K562 (cell line): Measurements from ENCODE around the gene LZTR1. TPM values are rescaled to one million over a fixed set of nuclear protein-coding genes. Genes with fewer than 3 reads are reported as not detected.

Source experiments
- ATF7 ChIP-seq: fragments of 450-650 bp; IDR thresholded peaks from 2 replicates; pipeline ENCODE4 v1.7.1; 2014; ENCODE audit warnings: mild to moderate bottlenecking, moderate library complexity
- BRF1 ChIP-seq: IDR thresholded peaks from 3 replicates; pipeline ENCODE4 v1.6.1; 2011; ENCODE audit warnings: borderline replicate concordance, mild to moderate bottlenecking; ENCODE audit not compliant: insufficient read length; ENCODE audit errors: extremely low read depth
- CHD4 ChIP-seq: fragments of 200-600 bp; sonication (generic); IDR thresholded peaks from 3 replicates; pipeline ENCODE4 v1.6.1; 2012; ENCODE audit warnings: low read depth, mild to moderate bottlenecking, mixed read lengths, low read length, inconsistent platforms; ENCODE audit not compliant: insufficient read depth, insufficient replicate concordance, poor library complexity, severe bottlenecking
- FOXA1 ChIP-seq: fragments of 450-650 bp; IDR thresholded peaks from 2 replicates; pipeline ENCODE4 v1.6.1; 2016; ENCODE audit warnings: mild to moderate bottlenecking, borderline replicate concordance
- HSF4 ChIP-seq: fragments of 250-450 bp; sonication (Bioruptor Pico); IDR thresholded peaks from 2 replicates; pipeline ENCODE4 v2.1.2; 2022; ENCODE audit warnings: mild to moderate bottlenecking, moderate library complexity, borderline replicate concordance
- KLF13 ChIP-seq: fragments of 450-650 bp; IDR thresholded peaks from 2 replicates; pipeline ENCODE4 v1.6.1; 2016; ENCODE audit warnings: missing genetic modification characterization, low read depth, mild to moderate bottlenecking, missing compliant biosample characterization, moderate library complexity, borderline replicate concordance
- NFIC ChIP-seq: fragments of 450-650 bp; IDR thresholded peaks from 2 replicates; pipeline ENCODE4 v1.6.1; 2017; ENCODE audit warnings: mild to moderate bottlenecking, inconsistent platforms
- PTTG1 ChIP-seq: fragments of 450-650 bp; IDR thresholded peaks from 2 replicates; pipeline ENCODE4 v1.6.1; 2016; ENCODE audit warnings: low read depth, mild to moderate bottlenecking, missing genetic modification characterization, missing compliant biosample characterization
- SIN3A ChIP-seq, 2 experiments: fragments of 150-350 bp in 1 of 2; IDR thresholded peaks; 2 replicates each; pipeline ENCODE4 v1.6.1; 2011 to 2016; ENCODE audit warnings: borderline replicate concordance in 2 of 2, low read depth in 2 of 2, low read length in 2 of 2, mild to moderate bottlenecking in 2 of 2, moderate library complexity in 2 of 2; ENCODE audit not compliant: control insufficient read depth in 1 of 2
- TBP ChIP-seq: optimal IDR thresholded peaks from 2 replicates; pipeline ENCODE3; 2011; ENCODE audit warnings: low read depth, low read length, improper control_type of control experiment
- TCFL5 ChIP-seq: fragments of 250-450 bp; sonication (Bioruptor Pico); conservative IDR thresholded peaks from 2 replicates; pipeline ENCODE4 v1.6.1; 2021; ENCODE audit warnings: mild to moderate bottlenecking, moderate library complexity, matching md5 sums
- TEAD2 ChIP-seq: fragments of 450-650 bp; IDR thresholded peaks from 2 replicates; pipeline ENCODE4 v1.6.1; 2016; ENCODE audit warnings: missing genetic modification characterization, control low read depth, missing compliant biosample characterization
- XRCC5 ChIP-seq: fragments of 200-400 bp; formaldehyde crosslinking; IDR thresholded peaks from 2 replicates; pipeline ENCODE4 v1.6.1; 2017; ENCODE audit warnings: low read depth, mild to moderate bottlenecking, low read length
- ZNF174 ChIP-seq: fragments of 250-450 bp; sonication (Bioruptor Pico); IDR thresholded peaks from 2 replicates; pipeline ENCODE4 v1.4.0; 2020; ENCODE audit warnings: mild to moderate bottlenecking
- ZSCAN29 ChIP-seq: fragments of 450-650 bp; IDR thresholded peaks from 2 replicates; pipeline ENCODE4 v1.6.1; 2017
- polyA plus RNA-seq, 8 experiments: library from polyadenylated mRNA; depleted of rRNA in 4 of 8; stranded (reverse) in 5 of 8; unstranded in 3 of 8; fragments of >200 nt; fragmentation: Nextera tagmentation in 2 of 8; fragmentation: Illumina TruSeq in 1 of 8; extraction: Ambion mirVana in 2 of 8; extraction: Trizol in 1 of 8; gene quantifications; 2 replicates each; pipeline versions ENCODE4 v1.2.1 to v1.2.3, GENCODE V29; 2011 to 2014; ENCODE audit warnings: inconsistent platforms in 1 of 8, missing spikeins in 1 of 8
- total RNA-seq, 7 experiments: library from RNA; depleted of rRNA in 6 of 7; stranded (reverse); fragments of >200 nt in 6 of 7; fragmentation: Illumina TruSeq in 2 of 7; extraction: Trizol in 2 of 7; gene quantifications; 2 replicates each; pipeline versions ENCODE4 v1.2.1 to v1.2.3, GENCODE V29; 2011 to 2021; ENCODE audit warnings: low replicate concordance in 1 of 7
- TF ChIP-seq, protein P1 (sequence below): fragments of 450-650 bp; IDR thresholded peaks from 2 replicates; pipeline ENCODE4 v1.7.1; 2018; ENCODE audit warnings: mild to moderate bottlenecking, low read depth; ENCODE audit not compliant: partially characterized antibody
- TF ChIP-seq, protein P2 (sequence below): sonication (generic); formaldehyde crosslinking; IDR thresholded peaks from 2 replicates; pipeline ENCODE4 v1.8.1; 2023; ENCODE audit warnings: mild to moderate bottlenecking, missing genetic modification reagents
- TF ChIP-seq, protein P3 (sequence below), 2 experiments: fragments of 250-450 bp in 1 of 2; fragments of 450-650 bp in 1 of 2; sonication (Bioruptor Pico) in 1 of 2; IDR thresholded peaks; 2 replicates each; pipeline versions ENCODE4 v1.6.1 to v1.8.0; 2016 to 2021; ENCODE audit warnings: mild to moderate bottlenecking in 2 of 2, moderate library complexity in 2 of 2, missing compliant biosample characterization in 1 of 2, missing genetic modification characterization in 1 of 2
- TF ChIP-seq, protein P4 (sequence below): fragments of 250-450 bp; sonication (Bioruptor Pico); IDR thresholded peaks from 2 replicates; pipeline ENCODE4 v1.4.0; 2020

The LZTR1 gene
- total and polyA plus RNA-seq, 9 of the 15 experiments (the other 6 are each of a cell fraction or from before 2014, with no cell fraction given), result 2.2 to 135 (median 63.0) TPM

DNA sequence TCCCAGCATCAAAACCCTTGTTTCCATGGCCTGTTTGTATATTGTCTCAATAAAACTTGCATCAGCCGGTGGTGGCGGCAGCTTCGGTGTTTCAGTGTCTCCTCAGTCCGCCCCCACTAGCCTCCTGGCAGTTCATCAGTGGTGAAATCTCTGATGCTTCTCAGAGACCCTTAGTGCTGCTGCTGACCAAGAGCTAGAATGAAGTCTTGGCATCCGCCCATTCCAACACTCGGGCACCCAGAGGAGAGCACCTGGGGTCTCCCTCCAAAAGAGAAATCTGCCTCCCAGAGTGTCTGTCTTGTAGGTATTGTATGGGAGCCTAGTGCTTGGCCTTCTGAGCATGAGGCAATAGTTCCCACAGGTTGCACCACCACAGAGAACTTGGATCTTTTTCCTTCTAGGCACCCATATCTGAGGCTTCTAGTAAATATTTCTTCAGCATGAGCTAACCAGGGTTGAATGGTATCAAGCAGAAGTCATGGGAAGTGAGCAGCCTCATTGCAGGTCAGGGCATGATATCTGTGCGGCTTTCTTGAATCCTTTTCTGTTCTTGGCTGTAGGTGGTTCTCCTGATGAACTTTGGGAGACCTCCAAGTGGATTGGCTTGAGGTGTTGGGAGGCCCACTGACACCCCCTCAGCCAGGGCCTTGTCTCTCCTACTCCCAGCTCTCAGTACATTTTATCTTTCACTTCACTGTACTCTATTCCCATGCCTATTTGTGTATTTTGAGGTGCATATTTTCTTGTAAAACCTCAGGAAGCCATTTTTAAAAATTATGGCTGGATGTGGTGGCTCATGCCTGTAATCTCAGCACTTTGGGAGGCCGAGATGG, 28.2 kb upstream of the LZTR1 start (continued):
- TF ChIP-seq SIN3A (IDR thresholded peaks at IDR 0.05; ENCODE audit: borderline replicate concordance in 2 of 2, control insufficient read depth in 1 of 2, low read depth in 2 of 2, low read length in 2 of 2), result no peak
- TF ChIP-seq ATF7, result peak; percentile 93
- TF ChIP-seq, protein P1, sequence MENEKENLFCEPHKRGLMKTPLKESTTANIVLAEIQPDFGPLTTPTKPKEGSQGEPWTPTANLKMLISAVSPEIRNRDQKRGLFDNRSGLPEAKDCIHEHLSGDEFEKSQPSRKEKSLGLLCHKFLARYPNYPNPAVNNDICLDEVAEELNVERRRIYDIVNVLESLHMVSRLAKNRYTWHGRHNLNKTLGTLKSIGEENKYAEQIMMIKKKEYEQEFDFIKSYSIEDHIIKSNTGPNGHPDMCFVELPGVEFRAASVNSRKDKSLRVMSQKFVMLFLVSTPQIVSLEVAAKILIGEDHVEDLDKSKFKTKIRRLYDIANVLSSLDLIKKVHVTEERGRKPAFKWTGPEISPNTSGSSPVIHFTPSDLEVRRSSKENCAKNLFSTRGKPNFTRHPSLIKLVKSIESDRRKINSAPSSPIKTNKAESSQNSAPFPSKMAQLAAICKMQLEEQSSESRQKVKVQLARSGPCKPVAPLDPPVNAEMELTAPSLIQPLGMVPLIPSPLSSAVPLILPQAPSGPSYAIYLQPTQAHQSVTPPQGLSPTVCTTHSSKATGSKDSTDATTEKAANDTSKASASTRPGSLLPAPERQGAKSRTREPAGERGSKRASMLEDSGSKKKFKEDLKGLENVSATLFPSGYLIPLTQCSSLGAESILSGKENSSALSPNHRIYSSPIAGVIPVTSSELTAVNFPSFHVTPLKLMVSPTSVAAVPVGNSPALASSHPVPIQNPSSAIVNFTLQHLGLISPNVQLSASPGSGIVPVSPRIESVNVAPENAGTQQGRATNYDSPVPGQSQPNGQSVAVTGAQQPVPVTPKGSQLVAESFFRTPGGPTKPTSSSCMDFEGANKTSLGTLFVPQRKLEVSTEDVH, result peak; percentile 78
- no peak for TF ChIP-seq KLF13 (tag)
- no peak for TF ChIP-seq BRF1
- no peak for TF ChIP-seq TBP
- no peak for TF ChIP-seq ZSCAN29
- no peak for TF ChIP-seq HSF4 (CRISPR knock-in tag)
- TF ChIP-seq, protein P2, sequence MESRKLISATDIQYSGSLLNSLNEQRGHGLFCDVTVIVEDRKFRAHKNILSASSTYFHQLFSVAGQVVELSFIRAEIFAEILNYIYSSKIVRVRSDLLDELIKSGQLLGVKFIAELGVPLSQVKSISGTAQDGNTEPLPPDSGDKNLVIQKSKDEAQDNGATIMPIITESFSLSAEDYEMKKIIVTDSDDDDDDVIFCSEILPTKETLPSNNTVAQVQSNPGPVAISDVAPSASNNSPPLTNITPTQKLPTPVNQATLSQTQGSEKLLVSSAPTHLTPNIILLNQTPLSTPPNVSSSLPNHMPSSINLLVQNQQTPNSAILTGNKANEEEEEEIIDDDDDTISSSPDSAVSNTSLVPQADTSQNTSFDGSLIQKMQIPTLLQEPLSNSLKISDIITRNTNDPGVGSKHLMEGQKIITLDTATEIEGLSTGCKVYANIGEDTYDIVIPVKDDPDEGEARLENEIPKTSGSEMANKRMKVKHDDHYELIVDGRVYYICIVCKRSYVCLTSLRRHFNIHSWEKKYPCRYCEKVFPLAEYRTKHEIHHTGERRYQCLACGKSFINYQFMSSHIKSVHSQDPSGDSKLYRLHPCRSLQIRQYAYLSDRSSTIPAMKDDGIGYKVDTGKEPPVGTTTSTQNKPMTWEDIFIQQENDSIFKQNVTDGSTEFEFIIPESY (CRISPR knock-in tag), result peak; percentile 98
- TF ChIP-seq ZNF174, result no peak
- no peak for TF ChIP-seq FOXA1
- TF ChIP-seq, protein P3, sequence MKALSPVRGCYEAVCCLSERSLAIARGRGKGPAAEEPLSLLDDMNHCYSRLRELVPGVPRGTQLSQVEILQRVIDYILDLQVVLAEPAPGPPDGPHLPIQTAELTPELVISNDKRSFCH (CRISPR knock-in tag; IDR thresholded peaks at IDR 0.05), result peak; percentile 64; the same call in 1 of the 2 replicates
- TF ChIP-seq, protein P3 (tag; IDR thresholded peaks at IDR 0.05), result no peak; the same call in 1 of the 2 replicates
- no peak for TF ChIP-seq TCFL5
- no peak for TF ChIP-seq CHD4
- no peak for TF ChIP-seq TEAD2 (tag)
- no peak for TF ChIP-seq XRCC5
- TF ChIP-seq NFIC, result peak; percentile 3; the same call in 1 of the 2 replicates
- TF ChIP-seq, protein P4, sequence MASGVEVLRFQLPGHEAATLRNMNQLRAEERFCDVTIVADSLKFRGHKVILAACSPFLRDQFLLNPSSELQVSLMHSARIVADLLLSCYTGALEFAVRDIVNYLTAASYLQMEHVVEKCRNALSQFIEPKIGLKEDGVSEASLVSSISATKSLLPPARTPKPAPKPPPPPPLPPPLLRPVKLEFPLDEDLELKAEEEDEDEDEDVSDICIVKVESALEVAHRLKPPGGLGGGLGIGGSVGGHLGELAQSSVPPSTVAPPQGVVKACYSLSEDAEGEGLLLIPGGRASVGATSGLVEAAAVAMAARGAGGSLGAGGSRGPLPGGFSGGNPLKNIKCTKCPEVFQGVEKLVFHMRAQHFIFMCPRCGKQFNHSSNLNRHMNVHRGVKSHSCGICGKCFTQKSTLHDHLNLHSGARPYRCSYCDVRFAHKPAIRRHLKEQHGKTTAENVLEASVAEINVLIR, result no peak
- TF ChIP-seq PTTG1 (tag), result peak; percentile 67; the same call in 1 of the 2 replicates
